GM18498 (cell line): ENCODE data around the gene FAM209A.
"Not testable (repeated sequence)": the region's sequence is repeated elsewhere in the genome, so short reads cannot be mapped to it uniquely, and the experiment has no call there.

Source experiments
- ATAC-seq: cut with Tn5 transposase; IDR thresholded peaks from one replicate; pipeline ENCODE4 v1.9.1; 2021; ENCODE audit warnings: mild to moderate bottlenecking, moderate library complexity; ENCODE audit not compliant: unreplicated experiment

FAM209A gene

DNA sequence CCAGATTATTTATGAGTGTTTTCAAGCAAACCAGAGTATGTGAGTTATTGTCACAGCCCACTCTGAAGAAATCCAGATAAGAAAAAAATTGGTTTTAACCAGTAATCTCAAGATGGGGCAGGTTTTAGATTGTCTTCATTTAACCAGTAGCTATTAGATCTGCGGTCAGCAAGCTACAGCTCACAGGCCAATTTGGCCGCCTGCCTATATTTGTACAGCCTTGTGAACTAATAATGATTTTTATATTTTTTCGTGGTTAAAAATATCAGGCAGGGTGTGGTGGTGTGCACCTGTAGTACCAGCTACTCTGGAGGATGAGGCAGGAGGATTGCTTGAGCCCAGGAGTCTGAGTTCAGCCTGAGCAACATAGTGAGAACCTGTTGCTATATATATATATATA lies 13.5 kb downstream of the FAM209A start:
- no peak for ATAC-seq

DNA sequence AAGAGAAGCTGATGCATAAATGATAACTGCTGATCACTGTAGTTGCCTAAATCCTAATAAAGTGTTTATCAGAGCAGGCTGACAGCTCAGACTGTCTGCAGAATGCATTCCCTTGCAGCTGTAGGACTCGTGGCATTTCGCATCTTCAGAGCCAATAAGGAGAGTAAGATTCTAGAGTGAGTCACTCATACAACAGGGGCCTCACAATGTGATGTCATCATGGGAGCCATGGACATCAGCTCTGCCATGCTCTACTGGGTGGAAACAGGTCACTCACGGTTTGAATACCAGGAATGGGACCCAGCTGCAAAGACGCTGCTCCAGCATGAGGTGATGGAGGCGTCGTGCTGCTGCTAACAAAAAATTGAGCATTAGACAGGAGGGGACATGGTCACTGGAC lies 15.9 kb downstream of the FAM209A start:
- ATAC-seq, result no peak

DNA sequence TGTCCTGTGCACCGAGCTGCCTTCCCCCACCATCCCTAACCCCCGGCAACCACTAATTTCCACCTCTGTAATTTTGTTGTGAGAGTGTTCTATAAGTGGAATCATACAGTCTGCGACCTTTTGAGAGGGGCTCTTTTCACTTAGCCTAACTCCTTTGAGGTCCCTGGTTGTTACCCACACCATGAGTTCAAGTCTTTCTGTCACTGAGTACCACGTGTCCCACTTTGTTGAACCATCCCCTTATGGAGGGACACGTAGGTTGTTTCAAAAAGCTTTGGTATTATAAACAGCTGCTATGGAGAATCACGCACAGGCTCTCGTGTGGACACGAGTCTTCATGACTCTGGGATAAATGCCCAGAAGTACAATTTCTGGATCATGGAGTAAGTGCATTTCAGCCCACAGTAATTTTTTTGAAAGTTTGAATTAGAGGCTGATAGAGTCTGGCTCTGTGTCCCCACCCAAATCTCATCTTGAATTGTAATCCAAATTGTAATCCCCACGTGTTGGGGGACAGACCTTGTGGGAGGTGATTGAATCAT lies 18.0 kb downstream of the FAM209A start:
- ATAC-seq, result no peak

DNA sequence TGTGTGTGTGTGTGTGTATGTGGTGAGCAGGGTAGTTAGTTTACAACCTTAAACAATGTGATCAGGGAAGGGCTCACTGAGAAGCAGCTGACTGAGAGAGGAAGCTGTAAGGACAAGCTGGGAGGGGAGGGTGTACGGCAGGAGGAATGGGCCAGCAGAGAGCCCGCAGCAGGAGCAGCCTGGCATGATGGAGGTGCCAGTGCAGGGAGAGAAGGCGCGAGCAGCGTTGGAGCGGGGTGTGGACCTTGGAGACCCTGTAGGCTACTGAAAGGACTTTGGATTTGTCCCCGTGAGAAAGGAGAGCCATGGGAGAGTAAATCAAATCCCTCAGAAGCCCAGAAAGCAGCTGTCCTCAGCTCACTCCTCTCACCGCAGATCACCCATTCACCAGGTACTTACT lies 27.0 kb downstream of the FAM209A start:
- ATAC-seq, result no peak

DNA sequence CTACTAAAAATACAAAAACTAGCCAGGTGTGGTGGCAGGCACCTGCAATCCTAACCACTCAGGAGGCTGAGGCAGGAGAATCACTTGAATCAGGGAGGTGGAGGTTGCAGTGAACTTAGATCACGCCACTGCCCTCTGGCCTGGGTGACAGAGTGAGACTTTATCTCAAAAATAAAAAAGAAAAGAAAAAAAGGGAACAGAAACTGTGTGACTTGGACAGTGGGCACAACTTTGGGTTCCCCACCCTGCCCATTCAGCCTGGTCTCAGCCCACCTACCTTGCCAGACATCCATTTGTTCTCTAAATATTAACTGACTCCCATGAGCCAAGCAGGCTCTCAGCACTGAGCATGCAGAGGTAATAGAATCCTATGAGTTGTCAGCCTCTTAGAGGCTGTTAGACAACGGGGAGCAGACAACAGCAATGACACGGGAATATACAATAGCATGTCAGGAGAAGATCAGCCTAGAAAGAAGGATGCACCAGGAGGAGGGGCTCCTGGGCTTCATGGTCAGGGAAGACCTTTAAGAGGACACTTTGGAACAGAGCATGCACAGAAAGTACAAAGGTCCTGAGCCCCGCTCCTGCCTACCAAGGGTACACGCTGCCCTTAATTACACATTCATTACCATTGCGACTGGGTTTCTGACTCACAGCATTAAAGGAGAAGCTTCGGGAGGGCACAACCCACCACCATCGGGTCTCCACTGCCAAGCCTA lies 28.5 kb downstream of the FAM209A start:
- ATAC-seq, result peak; percentile 48

DNA sequence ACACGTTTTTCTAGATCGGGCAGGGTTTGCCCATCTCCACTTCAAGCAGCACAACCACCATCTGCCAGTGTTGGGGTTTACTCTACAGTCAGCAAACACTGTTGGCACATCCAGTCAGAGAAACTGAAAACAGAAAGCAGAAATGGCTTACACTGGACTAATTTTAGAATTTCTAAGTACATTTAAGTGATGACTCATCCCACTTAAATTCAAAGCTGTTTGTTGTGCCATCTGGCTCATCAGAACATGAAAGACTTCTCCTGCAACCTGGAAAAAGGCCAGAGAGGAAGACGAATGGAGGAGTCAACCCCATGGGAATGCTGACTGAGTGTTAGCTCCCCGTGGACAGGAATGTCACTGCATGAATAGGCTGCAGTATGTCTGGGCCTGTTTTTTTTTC lies 30.3 kb downstream of the FAM209A start:
- ATAC-seq, result peak; percentile 87

DNA sequence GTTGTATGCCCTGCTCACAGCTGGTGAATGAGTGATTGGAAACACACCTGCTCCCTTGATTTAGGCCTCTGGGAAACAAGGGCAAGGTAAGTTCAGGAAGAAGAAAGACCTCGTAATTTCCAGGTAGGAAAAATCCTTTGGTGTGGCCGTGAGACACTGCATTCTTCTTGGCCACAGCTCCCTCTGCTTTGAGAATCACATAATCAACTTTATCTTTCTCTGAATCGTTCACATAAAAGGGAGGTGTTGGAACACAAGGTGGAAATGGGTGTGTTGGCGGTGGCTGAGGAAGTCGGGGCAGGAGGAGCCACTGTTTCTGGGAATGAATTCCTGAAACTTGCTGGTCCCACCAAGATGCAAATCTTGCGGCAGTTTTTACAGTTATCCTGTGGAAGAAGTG lies 34.4 kb downstream of the FAM209A start:
- no peak for ATAC-seq

DNA sequence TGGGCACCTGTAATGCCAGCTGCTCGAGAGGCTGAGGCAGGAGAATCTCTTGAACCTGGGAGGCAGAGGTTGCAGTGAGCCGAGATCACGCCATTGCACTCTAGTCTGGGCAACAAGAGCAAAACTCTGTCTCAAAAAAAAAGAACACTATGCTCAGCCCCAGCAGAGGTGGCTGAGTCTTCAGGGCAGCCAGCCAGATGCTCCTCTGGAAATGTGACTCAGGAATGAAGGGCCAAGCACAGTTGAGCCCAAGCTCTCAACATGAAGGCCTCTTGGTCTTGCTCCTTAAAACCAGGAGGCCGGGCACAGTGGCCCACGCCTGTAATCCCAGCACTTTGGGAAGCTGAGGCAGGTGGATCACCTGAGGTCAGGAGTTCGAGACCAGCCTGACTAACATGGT lies 40.0 kb downstream of the FAM209A start:
- not testable (repeated sequence) for ATAC-seq

DNA sequence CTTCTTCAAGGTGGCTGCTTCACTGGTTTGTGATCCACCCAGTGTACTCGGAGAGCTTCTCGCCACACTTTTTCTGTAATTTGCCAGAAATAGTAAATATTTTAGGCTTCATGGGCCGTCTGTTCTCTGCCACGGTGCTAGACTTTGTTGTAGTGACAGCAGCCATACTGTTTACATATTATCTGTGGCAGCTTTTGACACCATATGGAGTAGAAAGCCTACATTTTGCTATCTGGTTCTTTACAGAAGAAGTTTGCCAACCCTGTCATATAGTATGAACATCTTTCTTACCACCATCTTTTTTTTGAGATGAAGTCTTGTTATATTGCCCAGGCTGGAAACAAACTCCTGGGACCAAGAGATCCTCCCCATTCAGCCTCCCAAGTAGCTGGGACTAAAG lies 41.0 kb downstream of the FAM209A start:
- ATAC-seq, result no peak

DNA sequence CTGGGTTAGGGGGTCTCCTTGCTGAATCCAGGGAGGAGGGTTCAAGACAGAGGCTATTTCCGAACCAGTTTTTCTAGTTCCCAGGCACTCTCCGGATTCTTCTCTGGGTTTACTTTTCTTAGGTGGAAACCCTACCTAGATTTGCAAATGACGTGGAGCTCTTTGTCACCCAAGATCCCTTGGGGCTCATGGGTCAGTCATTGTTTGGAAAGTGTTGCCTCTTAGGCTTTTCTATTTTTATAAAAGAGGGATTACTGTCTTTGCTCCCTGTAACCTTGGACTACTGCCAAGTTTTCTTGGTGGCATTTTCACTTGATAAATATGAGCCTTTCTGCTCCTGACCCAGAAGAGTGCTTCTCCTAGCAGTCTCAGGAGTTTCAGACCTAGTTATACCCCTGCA lies 42.1 kb downstream of the FAM209A start:
- ATAC-seq, result no peak

DNA sequence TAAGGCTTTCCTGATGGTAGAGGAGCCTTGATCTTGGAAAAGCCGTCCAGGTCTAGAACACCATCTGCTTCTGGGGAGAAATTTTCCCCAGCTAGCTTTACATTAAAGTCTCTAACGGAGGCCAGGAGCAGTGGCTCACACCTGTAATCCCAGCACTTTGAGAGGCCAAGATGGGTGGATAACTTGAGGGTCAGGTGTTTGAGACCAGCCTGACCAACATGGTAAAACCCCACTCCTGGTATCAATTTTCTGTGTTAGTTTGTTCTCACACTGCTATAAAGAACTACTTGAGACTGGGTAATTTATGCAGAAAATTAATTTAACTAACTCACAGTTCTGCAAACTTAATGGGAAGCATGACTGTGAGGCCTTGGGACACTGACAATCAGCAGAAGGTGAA lies 46.3 kb downstream of the FAM209A start:
- ATAC-seq, result no peak

DNA sequence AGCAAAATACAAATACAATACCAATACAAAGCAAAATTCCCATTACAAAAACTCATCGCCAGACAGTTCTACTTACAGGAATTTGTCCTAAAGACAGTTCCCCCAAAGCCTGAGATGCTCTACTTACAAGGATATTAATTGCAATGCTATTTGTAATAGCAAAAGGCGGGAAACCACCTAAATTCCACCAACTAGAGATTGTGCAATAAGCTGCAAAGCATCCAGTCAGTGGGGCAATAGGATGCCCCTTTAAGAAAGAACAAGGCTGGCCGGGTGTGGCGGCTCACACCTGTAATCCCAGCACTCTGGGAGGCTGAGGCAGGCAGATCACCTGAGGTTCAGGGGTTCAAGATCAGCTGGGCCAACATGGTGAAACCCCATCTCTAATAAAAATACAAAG lies 47.6 kb downstream of the FAM209A start:
- ATAC-seq, result no peak

DNA sequence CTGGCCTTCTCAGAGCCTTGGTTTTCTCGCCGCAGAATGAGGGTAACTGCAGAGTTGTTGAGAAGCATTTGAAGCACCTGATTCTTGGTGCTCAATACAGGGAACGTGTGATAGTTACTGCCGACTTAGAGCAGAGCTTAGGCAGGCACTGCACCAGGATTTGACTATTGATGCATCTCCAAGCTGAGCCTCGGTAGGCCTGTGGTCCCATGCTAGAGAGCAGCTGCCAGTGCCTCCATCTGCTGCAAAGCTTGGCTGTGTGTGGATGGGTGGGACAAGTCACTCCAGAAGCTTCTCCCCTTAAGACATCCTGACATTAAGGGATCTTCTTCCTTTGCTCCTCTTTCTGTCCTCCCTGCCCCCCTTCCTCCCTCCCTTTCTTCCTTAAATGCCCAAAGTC lies 49.4 kb downstream of the FAM209A start:
- no peak for ATAC-seq

DNA sequence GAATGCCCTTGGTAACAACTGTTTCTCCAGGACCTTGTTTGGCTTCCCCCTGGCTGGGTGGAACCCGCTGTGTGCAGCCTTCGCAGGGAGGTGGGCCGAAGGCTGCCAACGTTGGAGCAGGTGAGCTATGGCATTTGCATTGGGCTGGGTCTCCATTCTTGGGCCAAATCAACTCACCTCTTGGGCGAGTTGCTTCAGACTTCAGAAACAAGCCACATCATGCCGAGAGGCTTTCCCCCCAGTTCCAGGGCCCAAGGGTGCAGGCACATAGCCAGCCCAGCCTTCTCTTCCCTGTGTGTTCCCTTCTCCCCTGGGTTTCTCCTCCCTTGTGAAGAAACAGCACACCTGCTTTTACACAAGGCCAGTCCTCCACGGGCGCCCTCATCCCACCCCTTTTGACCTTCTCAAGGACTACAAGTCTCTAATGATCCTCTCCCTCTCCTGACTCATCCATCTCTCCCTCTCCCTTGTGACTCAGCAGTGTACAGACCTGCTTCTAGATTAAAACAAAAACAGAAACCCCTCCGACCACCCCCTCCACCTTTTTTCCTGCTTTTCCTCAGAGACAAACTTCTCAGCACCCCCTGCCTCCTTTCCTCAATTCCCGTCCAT lies 50.1 kb downstream of the FAM209A start:
- no peak for ATAC-seq

DNA sequence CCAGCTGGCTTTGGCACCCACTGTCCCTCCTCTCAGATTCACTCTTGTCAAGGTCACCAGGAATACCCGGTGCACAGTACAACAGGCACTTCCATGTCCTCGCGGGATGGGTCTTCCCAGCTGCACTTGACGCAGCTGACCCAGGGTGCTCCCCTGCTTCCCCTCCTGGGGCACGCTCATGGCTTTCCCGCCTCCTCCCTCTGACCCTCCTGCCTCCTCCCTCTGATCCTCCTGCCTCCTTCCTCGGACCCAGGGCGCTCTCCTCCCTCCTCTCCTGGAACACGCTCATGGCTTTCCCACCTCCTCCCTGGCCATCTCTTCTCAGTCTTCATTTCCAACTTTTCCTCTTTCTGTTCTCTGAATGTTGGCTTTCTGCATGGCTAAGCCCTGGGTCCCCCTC lies 50.6 kb downstream of the FAM209A start:
- no peak for ATAC-seq
